Stomach (tissue), 9 donors: ENCODE data around the gene WASF2. TPM values are rescaled to one million over a fixed set of nuclear protein-coding genes. Genes with fewer than 3 reads are reported as not detected.
A peak's percentile ranks its signal among the peaks of the same experiment; 100 is the strongest.

Source experiments
- DNase-seq, 2 donors: peaks; one replicate each; pipeline versions ENCODE4 v3.0.0 to v3.0.0-alpha.2; 2013 to 2019
- H3K27ac ChIP-seq, 5 donors: fragments of 200-600 bp in 4 of 5; sonication (generic) in 4 of 5; one replicate each; pipeline ENCODE4 v1.5.1; 2013 to 2019; ENCODE audit warnings: mild to moderate bottlenecking in 1 of 5, moderate library complexity in 1 of 5
- H3K27me3 ChIP-seq, 3 donors: fragments of 200-600 bp; sonication (generic); one replicate each; pipeline ENCODE4 v1.5.1; 2017 to 2019; ENCODE audit warnings: mixed run types in 1 of 3
- H3K36me3 ChIP-seq, 4 donors: fragments of 200-600 bp; sonication (generic); 1 replicate in 3 of 4; 2 replicates in 1 of 4; pipeline ENCODE4 v1.5.1; 2016 to 2019
- H3K4me1 ChIP-seq, 4 donors: fragments of 200-600 bp; sonication (generic); one replicate each; pipeline ENCODE4 v1.5.1; 2016 to 2019
- H3K4me3 ChIP-seq, 4 donors: fragments of 200-600 bp; sonication (generic) in 3 of 4; one replicate each; pipeline ENCODE4 v1.5.1; 2016 to 2019; ENCODE audit warnings: mild to moderate bottlenecking in 1 of 4
- H3K9me3 ChIP-seq, 4 donors: fragments of 200-600 bp; sonication (generic); one replicate each; pipeline ENCODE4 v1.5.1; 2016 to 2019
- CTCF ChIP-seq, 7 experiments: fragments of 450-650 bp in 4 of 7; fragments of 200-600 bp in 3 of 7; sonication (generic) in 3 of 7; IDR thresholded peaks; one replicate each; pipeline ENCODE4 v1.5.1; 2016 to 2019; ENCODE audit warnings: antibody characterized with exemption in 7 of 7, control low read depth in 2 of 7, mild to moderate bottlenecking in 1 of 7
- EP300 ChIP-seq: sonication (generic); formaldehyde crosslinking; IDR thresholded peaks from one replicate; pipeline ENCODE4 v1.6.1; 2017; ENCODE audit warnings: antibody characterized with exemption
- POLR2A ChIP-seq, 4 donors: fragments of 450-650 bp; IDR thresholded peaks; one replicate each; pipeline ENCODE4 v1.6.1; 2016; ENCODE audit warnings: antibody characterized with exemption in 4 of 4, control low read depth in 2 of 4, mild to moderate bottlenecking in 1 of 4, moderate library complexity in 1 of 4
- POLR2AphosphoS5 ChIP-seq, 3 donors: sonication (generic); formaldehyde crosslinking; IDR thresholded peaks; one replicate each; pipeline ENCODE4 v1.6.1; 2016; ENCODE audit warnings: antibody characterized with exemption in 3 of 3
- WGBS, 5 donors: extraction: QIAGEN DNeasy Blood & Tissue Kit in 3 of 5; methylation state at CpG; one replicate each; pipeline versions ENCODE4 v1.1.5 to v1.1.7; 2013 to 2018; 5-methylcytosine and 5-hydroxymethylcytosine counted together
- intact Hi-C: fragments of 100-400 bp; cut with DNase I; formaldehyde crosslinking; loops from one replicate; pipeline ENCODE4 v1.15.1; 2023; ENCODE audit warnings: low total_unique reads
- polyA plus RNA-seq, 3 donors: library from polyadenylated mRNA; stranded (reverse); fragments of 200-250 nt; gene quantifications; one replicate each; pipeline ENCODE4 v1.2.3, GENCODE V29; 2013
- total RNA-seq, 5 donors: library from RNA; depleted of rRNA; stranded (reverse); fragments of >200 nt; gene quantifications; one replicate each; pipeline versions ENCODE4 v1.1.0 to v1.2.3, GENCODE V29; 2014 to 2016
- donor health status: healthy with polysubstance abuse.
- donor health status: Bipolar disorder and iron deficiency.
- donor health status: healthy.

Gene WASF2
- total and polyA plus RNA-seq, 8 donors: 24.7 to 82.1 (median 54.7) TPM

GRCh38 chr1:27518808-27519207, 28.8 kb upstream of the WASF2 start:
- 73 to 88% (median 85%) methylated on average over 7 of the region's 7 CpGs for WGBS, 5 donors
- H3K4me3 ChIP-seq: no peak overlapping the region
- intact Hi-C loops: no loop called here
- no peaks in the 10 kb centered on the region for H3K9me3 ChIP-seq
- H3K36me3 ChIP-seq: no peaks in the 10 kb centered on the region
- DNase-seq: no peak
- H3K27ac ChIP-seq: peak overlapping the region; percentile 32 to 93 (median 72)
- no peak for TF ChIP-seq EP300
- no peak for TF ChIP-seq POLR2A (IDR thresholded peaks at IDR 0.05)
- TF ChIP-seq POLR2AphosphoS5 (IDR thresholded peaks at IDR 0.05): no peak
- TF ChIP-seq CTCF (IDR thresholded peaks at IDR 0.05): no peak
- H3K4me1 ChIP-seq: peaks cover 43 to 74% (median 54%) of the 10 kb centered on the region in 4 donors
- H3K27me3 ChIP-seq: no peaks in the 10 kb centered on the region

- peaks cover 36 to 73% (median 47%) of the 10 kb centered on the region in 4 donors for H3K4me1 ChIP-seq
- whole genome bisulfite sequencing, 5 donors: 43 to 62% (median 49%) methylated on average over 21 of the region's 21 CpGs
- H3K27me3 ChIP-seq: no peaks in the 10 kb centered on the region
- H3K36me3 ChIP-seq: no peaks in the 10 kb centered on the region
- H3K4me3 ChIP-seq: no peak overlapping the region
- H3K9me3 ChIP-seq: no peaks in the 10 kb centered on the region
- intact Hi-C loops: no loop called here
- TF ChIP-seq POLR2AphosphoS5 (IDR thresholded peaks at IDR 0.05) (peak in 2 of 3 donors; percentile 24 to 53), CTCF (IDR thresholded peaks at IDR 0.05) (no peak)
- H3K27ac ChIP-seq: peak overlapping the region; percentile 32 to 75 (median 72)
- DNase-seq: peak; percentile 76 to 91
These were observed 28.1 kb upstream of the WASF2 start for GRCh38 chr1:27517907-27518718.

- intact Hi-C loops: no loop called here
- H3K9me3 ChIP-seq: no peaks in the 10 kb centered on the region
- no peak overlapping the region for H3K4me3 ChIP-seq
- DNase-seq: peak in 1 of 2 donors; percentile 68
- 63 to 76% (median 69%) methylated on average over 2 of the region's 2 CpGs for WGBS, 5 donors
- peak overlapping the region; percentile 32 to 75 (median 72) for H3K27ac ChIP-seq
- no peaks in the 10 kb centered on the region for H3K36me3 ChIP-seq
- no peak for TF ChIP-seq EP300
- no peak for TF ChIP-seq POLR2AphosphoS5 (IDR thresholded peaks at IDR 0.05)
- TF ChIP-seq POLR2A (IDR thresholded peaks at IDR 0.05): no peak
- no peak for TF ChIP-seq CTCF (IDR thresholded peaks at IDR 0.05)
- no peaks in the 10 kb centered on the region for H3K27me3 ChIP-seq
- peaks cover 28 to 65% (median 39%) of the 10 kb centered on the region in 4 donors for H3K4me1 ChIP-seq
These were observed 27.3 kb upstream of the WASF2 start for GRCh38 chr1:27517301-27517700.

GRCh38 chr1:27515626-27516025, 25.7 kb upstream of the WASF2 start:
- Histone ChIP-seq H3K4me1 (peaks cover 11 to 49% (median 22%) of the 10 kb centered on the region in 4 donors), H3K27ac (peak overlapping the region in 1 of 5 donors; percentile 15), H3K36me3 (no peaks in the 10 kb centered on the region), H3K4me3 (no peak overlapping the region), H3K9me3 (no peaks in the 10 kb centered on the region), H3K27me3 (no peaks in the 10 kb centered on the region)
- peak in 1 of 2 donors; percentile 2 for DNase-seq
- 72 to 94% (median 88%) methylated on average over 3 of the region's 3 CpGs for WGBS, 5 donors
- TF ChIP-seq CTCF (IDR thresholded peaks at IDR 0.05): no peak
- no peak for TF ChIP-seq POLR2A (IDR thresholded peaks at IDR 0.05)
- TF ChIP-seq POLR2AphosphoS5 (IDR thresholded peaks at IDR 0.05): no peak
- no peak for TF ChIP-seq EP300
- intact Hi-C loops: no loop called here
